GM18511 (cell line): Measurements from ENCODE around the gene NR5A2.

Experiments used
- ATAC-seq: cut with Tn5 transposase; IDR thresholded peaks from one replicate; pipeline ENCODE4 v1.9.1; 2021; ENCODE audit warnings: mild to moderate bottlenecking, moderate library complexity; ENCODE audit not compliant: unreplicated experiment

Gene NR5A2

DNA sequence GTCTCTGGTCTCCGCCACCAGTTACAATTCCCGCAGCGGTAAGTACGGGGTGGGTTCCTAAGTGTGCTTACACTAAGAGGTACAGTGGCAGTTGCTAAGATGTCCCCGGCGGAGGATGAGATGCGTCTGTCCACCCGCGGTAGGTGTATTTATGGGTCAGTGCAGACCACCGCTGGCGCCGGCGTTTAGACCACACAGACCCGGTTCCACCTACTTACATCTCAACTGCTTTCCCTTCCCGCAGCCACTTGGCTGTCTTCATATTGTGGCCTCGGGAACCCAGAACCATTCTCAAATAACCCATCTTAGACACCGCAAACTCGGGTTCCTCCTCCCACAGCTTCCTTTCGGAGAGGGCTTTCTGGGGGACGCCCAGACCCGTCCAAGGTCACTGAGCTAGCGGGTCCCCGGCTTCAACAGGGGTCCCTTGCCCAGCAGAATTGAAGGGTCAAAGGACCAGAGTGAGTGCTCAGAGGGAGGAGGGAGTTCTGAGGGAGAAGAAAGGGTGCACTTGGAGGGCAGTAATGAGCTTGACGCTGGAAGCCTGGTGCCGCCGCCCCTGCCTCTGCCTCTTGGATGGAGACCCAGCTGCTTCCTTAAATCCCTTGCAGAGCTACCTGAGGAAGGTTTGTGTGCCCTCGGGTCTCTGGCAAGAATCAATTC, 8.6 kb downstream of the NR5A2 start:
- no peak for ATAC-seq

- no peak for ATAC-seq
Observed at GRCh38 chr1:200036619-200037270, 9.2 kb downstream of the NR5A2 start.

DNA sequence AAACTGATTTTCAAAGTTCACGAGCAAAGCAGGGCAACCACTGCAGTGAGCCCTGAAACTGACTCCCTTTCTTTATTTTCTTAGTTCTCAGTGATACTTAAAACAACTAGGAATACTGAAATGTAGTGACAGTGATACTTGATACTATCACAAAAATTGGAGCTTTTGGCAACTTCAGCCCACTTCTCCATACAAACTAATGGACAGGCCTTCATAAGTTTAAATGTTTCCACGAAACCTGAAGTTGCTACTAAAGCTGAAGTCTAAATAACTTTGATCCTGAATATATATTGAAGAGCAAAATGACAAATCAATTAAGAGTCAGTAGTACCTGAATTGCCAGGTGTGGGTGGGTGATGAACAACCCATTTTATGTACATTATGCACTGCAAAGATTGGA, 10.0 kb downstream of the NR5A2 start:
- ATAC-seq, result no peak

DNA sequence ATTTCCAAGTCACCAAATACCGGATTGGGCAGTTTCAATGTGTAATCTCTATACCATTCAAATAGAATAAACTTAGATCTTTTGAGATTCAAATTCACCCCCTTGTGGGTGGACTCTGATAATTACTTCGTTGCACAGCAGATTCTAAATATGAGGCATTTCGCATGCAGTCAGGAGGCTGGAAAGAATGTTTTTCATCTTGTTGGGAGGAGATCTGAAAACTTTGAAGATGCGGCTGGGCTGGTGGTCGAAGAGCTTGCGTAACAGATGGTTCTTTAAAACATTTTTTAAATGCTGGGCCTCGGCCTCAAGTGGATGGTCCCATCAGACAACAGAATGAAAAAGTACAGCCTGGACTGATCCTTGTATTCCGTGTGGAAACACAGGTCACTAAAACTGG, 10.4 kb downstream of the NR5A2 start:
- no peak for ATAC-seq

- no peak for ATAC-seq
Observed at GRCh38 chr1:200038325-200038980, 10.9 kb downstream of the NR5A2 start.

DNA sequence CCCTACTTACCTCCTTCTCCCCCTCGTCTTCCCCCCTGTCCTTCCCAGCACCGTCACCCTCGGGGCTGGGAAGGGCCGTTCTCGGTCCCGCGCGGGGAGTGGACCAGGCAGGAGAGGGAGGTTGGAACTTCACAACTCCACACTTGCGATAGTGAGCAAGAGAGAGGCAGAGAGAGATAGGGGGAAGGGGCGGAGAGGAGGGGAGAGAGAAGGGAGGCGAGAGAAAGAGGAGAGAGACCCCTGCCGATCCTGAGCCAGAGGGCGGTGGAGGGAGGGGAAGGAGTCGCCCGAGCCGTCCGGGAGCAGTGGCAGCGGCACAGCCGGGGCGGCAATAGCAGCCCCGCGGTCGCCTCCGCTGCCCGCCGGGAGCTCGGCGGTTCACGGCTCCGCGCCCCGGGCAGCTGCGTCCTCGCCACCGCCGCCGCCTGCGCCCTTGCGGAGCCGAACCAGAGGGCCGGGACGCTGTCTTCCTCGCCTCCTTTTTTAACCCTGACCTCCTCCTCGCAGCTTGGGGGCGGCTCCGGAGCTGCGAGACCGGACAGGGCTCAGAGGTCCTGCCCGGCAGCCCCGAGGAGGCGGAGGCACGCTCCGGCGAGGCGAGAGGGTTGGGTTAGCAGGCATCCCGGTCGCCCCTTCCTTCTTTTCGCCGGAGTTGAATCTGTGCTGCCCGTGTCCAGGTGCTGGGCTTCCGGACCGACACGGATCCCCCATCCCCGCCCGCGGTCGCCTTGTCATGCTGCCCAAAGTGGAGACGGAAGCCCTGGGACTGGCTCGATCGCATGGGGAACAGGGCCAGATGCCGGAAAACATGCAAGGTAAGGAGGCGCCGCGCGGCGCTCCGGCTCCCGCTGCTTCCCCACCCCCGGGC, 11.7 kb downstream of the NR5A2 start:
- ATAC-seq, result no peak

DNA sequence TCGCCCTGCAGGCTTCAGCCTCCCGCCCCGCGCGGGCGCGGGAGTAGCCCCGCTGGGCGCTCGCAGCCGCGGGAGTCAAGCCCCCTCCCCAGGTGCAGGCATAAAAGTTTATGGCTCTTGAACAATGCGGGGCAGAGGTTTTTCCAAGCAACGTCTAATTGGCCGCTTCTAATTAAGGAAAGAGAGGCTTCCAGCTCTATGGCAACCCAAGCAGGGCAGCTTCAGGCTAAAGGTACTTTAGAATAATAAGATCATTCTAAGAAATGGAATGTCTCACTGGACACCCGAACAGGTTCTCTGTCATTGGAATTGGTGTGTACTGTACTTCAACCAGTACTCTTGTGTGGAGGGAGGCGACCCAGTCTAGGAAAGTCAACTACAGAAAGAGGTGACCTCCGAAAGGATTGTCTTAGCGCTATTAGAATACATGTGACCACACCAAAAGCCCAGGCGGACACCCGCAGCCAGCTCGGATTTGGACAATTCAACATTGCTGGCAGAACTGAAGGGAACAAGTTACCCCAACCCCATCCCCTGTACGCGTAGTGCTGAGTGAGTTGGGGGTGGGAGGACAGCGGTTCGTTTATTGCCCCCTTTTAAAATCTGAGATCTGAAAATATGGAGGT, 12.5 kb downstream of the NR5A2 start:
- no peak for ATAC-seq

DNA sequence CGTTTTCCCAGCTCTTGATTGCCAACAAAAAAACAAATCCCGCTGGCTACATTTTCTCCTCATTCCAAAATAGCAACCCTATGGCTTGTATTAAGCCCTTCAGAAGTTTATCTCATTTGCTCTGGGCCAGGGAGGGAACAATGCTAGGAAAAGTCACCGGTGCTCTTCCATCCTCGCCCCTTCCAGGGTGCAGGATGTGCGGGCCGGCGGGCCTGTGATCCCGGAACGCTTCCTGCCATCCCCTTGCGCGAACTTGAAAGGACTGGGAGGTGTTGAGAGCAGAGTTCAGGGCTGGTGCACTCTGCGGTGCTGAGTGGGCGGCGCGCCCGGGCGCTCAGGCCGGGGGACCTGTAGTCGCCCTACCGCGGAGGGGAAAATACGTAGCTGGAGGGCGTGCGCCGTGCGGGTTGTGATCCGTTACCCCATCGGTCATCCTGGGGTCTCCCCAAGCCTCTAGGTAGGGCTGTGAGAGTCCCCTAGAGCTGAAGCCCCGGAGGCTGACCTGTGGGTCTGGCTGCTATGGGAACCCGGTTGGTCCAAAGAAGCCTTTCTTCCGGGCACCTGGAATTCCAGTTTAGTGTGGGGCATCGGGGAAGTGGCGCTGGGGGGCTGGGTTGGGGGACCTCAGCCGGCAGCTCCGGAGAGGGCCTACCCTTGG, 13.1 kb downstream of the NR5A2 start:
- ATAC-seq, result no peak

GRCh38 chr1:200041337-200042118, 14.0 kb downstream of the NR5A2 start:
- ATAC-seq, result no peak

GRCh38 chr1:200042119-200042551, 14.6 kb downstream of the NR5A2 start:
- ATAC-seq, result no peak

DNA sequence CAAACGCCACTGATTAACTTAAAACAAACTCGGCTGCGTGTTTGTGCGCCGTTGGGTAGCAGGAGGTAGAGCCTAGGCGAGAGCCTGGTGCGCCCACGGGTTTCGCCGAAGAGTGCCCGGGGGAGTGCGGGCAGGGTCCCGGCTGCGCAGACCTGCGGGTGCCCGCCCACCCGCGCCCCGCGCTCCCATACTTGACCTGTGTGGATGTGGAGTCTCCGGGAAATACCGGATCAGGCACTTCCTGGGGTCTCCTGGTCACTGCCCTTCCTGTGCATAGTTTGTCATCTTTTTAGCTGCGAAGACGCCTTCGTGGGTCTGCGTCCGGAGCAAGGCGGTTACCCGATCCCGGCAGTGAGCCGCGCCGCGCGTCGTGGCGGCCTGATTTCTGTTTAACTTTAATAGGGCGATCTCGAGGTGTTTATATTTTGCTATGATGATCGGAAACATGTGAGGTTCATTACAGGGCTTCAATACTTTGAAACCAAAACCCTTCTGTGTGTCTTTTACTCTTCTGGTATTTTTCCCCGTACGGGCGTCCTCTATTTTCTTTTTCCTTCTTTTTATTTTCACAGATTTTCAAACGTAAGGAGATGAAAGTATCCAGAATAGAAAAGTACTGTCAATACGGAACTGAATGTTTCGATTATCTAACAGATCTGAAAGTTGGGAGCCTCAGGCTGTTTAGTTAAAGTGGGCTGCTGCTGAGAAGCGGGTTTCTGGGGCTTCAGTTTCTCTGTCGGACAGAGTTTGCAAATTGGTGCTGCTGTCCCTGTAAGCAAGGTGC, 15.2 kb downstream of the NR5A2 start:
- ATAC-seq, result no peak

DNA sequence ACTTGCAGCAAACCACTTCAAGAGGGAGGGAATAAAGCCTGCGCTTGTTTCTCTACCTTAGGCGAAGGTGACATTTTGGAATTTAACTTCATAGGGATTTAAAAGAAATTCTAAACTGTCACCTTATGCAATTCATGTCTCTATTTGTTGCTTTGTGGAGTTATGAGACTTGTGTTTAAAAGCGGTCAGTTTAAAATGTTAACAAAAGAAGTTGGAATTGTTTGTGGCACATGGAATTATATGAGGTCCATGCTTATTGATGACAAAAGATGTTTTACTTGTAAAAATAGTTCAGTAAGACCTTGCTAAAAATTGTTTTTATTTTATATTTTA, 15.8 kb downstream of the NR5A2 start:
- ATAC-seq, result no peak

- ATAC-seq, result no peak
Observed at GRCh38 chr1:200046115-200046514, 18.6 kb downstream of the NR5A2 start.

DNA sequence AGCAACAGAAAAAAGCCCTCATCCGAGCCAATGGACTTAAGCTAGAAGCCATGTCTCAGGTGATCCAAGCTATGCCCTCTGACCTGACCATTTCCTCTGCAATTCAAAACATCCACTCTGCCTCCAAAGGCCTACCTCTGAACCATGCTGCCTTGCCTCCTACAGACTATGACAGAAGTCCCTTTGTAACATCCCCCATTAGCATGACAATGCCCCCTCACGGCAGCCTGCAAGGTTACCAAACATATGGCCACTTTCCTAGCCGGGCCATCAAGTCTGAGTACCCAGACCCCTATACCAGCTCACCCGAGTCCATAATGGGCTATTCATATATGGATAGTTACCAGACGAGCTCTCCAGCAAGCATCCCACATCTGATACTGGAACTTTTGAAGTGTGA, 20.7 kb downstream of the NR5A2 start:
- no peak for ATAC-seq

DNA sequence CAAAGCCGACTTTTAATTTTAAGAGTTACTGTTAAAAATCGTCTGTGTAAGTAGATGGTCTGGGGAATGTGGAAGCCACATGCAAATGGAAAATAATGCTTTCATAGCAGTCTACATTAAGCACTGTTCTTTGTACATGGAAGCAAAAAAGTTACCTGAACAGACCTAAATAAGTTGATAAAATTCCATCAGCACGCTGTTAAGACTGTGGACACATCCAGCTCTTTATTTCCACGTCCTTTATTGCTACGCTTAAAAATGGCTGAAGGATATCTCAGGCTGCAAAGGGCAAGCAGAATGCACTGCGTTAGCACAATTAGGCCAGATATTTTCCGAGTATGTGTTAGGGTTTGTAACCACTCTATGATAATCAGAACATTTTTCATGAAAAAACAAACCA, 22.3 kb downstream of the NR5A2 start:
- ATAC-seq, result no peak

- no peak for ATAC-seq
Observed at GRCh38 chr1:200051620-200052019, 24.1 kb downstream of the NR5A2 start.

GRCh38 chr1:200053091-200053490, 25.6 kb downstream of the NR5A2 start:
- no peak for ATAC-seq

DNA sequence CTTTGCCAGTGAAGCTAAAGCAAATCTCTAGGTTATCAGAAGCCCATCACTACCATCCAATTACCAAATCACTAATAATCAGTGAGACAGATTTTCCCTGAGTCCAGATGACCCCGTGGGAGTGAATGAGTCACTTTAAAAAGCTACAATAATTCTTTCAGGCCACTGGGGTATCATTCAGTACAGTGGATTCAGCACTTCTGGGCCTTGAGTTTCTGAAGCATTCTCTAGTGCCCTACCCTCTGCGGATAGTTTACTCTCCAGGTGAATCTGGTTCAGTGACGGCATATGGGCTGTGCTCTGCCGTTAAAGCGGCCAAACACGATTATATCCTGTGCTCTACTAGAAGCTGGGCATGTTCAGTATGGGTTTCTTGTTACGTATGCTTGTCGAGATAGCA, 26.1 kb downstream of the NR5A2 start:
- ATAC-seq, result no peak

DNA sequence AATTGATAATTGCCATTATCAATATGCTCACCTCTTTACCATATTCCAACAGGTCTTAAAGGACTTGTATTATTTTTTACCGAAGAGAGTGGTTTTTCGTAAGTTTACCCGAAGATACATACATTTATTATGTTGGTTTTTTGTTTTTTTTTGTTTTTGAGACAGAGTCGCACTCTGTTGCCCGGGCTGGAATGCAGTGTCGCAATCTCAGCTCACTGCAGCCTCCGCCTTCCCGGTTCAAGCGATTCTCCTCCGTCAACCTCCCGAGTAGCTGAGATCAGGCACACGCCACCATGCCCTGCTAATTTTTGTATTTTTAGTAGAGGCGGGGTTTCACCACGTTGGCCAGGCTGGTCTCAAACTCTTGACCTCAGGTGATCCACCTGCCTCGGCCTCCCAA, 30.8 kb downstream of the NR5A2 start:
- no peak for ATAC-seq
